Lower leg skin (tissue), 4 donors: ENCODE data around the gene PPM1A. TPM values are rescaled to one million over a fixed set of nuclear protein-coding genes. Genes with fewer than 3 reads are reported as not detected.

Experiments
- DNase-seq, 2 donors: peaks; one replicate each; pipeline ENCODE4 v3.0.0-alpha.2; 2019; ENCODE audit warnings: low spot score in 2 of 2
- H3K4me3 ChIP-seq: fragments of 200-600 bp; sonication (generic); 2 replicates; pipeline ENCODE4 v1.5.1; 2017; ENCODE audit warnings: mild to moderate bottlenecking, low read depth; ENCODE audit not compliant: poor library complexity, severe bottlenecking
- CTCF ChIP-seq, 3 donors: fragments of 450-650 bp; IDR thresholded peaks; one replicate each; pipeline ENCODE4 v1.5.1; 2016; ENCODE audit warnings: antibody characterized with exemption in 3 of 3, mild to moderate bottlenecking in 3 of 3, moderate library complexity in 2 of 3
- POLR2A ChIP-seq, 2 donors: fragments of 450-650 bp; IDR thresholded peaks; one replicate each; pipeline ENCODE4 v1.6.1; 2016 to 2017; ENCODE audit warnings: antibody characterized with exemption in 2 of 2, mild to moderate bottlenecking in 1 of 2, moderate library complexity in 1 of 2
- WGBS, 2 donors: methylation state at CpG; one replicate each; pipeline ENCODE4 v1.1.5; 2018; 5-methylcytosine and 5-hydroxymethylcytosine counted together
- intact Hi-C: fragments of 100-400 bp; cut with DNase I; formaldehyde crosslinking; loops from one replicate; pipeline ENCODE4 v1.15.0; 2023; ENCODE audit warnings: low total_unique reads
- total RNA-seq, 4 donors: library from RNA; depleted of rRNA; stranded (reverse); fragments of >200 nt; gene quantifications; one replicate each; pipeline ENCODE4 v1.1.0, GENCODE V29; 2016

PPM1A gene
- total RNA-seq, 4 donors from 2014 or later = 36.5 to 48.7 (median 42.8) TPM

GRCh38 chr14:60327447-60328331 is 78.7 kb downstream of the PPM1A start:
- DNase-seq = no peak
- H3K4me3 ChIP-seq = peak overlapping the region; percentile 3
- TF ChIP-seq CTCF (IDR thresholded peaks at IDR 0.05) = no peak
- TF ChIP-seq POLR2A (IDR thresholded peaks at IDR 0.05) = no peak
- intact Hi-C loops = no loop called here
- WGBS, 2 donors = 7 to 11% methylated on average over 37 to 55 of the region's 58 CpGs

GRCh38 chr14:60328583-60328982 is 79.6 kb downstream of the PPM1A start:
- H3K4me3 ChIP-seq = no peak overlapping the region
- DNase-seq = no peak
- WGBS, 2 donors = 65 to 73% methylated on average over 6 of the region's 6 CpGs
- no peak for TF ChIP-seq POLR2A (IDR thresholded peaks at IDR 0.05)
- TF ChIP-seq CTCF (IDR thresholded peaks at IDR 0.05) = no peak
- intact Hi-C loops = no loop called here

- intact Hi-C loops = no loop called here
Measured at GRCh38 chr14:60329274-60329673, 80.3 kb downstream of the PPM1A start.

GRCh38 chr14:60331201-60332045 is 82.4 kb downstream of the PPM1A start:
- intact Hi-C loops = no loop called here
- no peak for TF ChIP-seq POLR2A (IDR thresholded peaks at IDR 0.05)
- peak in 1 of 3 donors; percentile 21 for TF ChIP-seq CTCF (IDR thresholded peaks at IDR 0.05)
- 7 to 15% methylated on average over 24 of the region's 24 CpGs for WGBS, 2 donors
- no peak overlapping the region for H3K4me3 ChIP-seq
- peak in 1 of 2 donors; percentile 87 for DNase-seq

More at GRCh38 chr14:60329274-60329673, 80.3 kb downstream of the PPM1A start:
- DNase-seq = no peak
- TF ChIP-seq CTCF (IDR thresholded peaks at IDR 0.05) (no peak), POLR2A (IDR thresholded peaks at IDR 0.05) (no peak)
- no peak overlapping the region for H3K4me3 ChIP-seq
- 81% methylated on average over 2 of the region's 2 CpGs for WGBS, 2 donors

GRCh38 chr14:60332046-60332399 is 83.0 kb downstream of the PPM1A start:
- WGBS, 2 donors = 34 to 43% methylated on average over 2 of the region's 2 CpGs
- DNase-seq = no peak
- no peak overlapping the region for H3K4me3 ChIP-seq
- TF ChIP-seq POLR2A (IDR thresholded peaks at IDR 0.05) (no peak), CTCF (IDR thresholded peaks at IDR 0.05) (no peak)
- intact Hi-C loops = no loop called here
